ENCODE results near the gene TRPV2. TPM values are rescaled to one million over a fixed set of nuclear protein-coding genes. Genes with fewer than 3 reads are reported as not detected.

Gene TRPV2
- total and polyA plus RNA-seq, 2 of the 4 experiments (the other 2 are of a cell fraction): 30.8 to 32.8 TPM

DNA sequence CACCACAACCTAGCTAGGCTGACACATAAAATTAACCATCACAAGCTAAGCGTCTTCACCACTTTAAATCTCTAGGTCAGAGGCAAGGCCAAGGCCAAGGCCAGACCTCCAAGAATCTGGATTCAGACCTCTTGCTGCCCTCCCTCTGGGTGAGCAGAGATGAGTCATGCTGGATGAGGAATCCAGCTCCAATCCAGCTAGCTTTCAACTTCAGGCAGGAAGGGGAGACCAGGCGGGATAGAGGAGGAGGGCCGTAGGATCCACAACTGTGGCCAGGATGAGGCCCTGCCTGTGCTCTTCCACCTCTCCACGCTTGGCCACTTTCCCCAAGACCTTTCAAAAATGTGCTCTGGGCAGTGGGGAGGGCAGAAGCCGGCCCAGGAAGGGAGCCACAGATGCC is 61.9 kb downstream of the TRPV2 start:
- H4K20me1 ChIP-seq (ENCODE audit: insufficient read depth, low read length): no peaks in the 10 kb centered on the region
- WGBS, 2 experiments (ENCODE audit: extremely low coverage in 2 of 2, insufficient read length in 1 of 2): 43% methylated on average over 2 of the region's 5 CpGs; no CpG with 5 or more reads in 1 of the 2 experiments
- dilution Hi-C loops (cut with HindIII; ENCODE audit: low sequenced_read_pairs, unreplicated experiment) (no loop called here), intact Hi-C loops (cut with micrococcal nuclease) (no loop called here), in situ Hi-C loops (cut with MboI; ENCODE audit: low sequenced_read_pairs) (no loop called here)
- peak overlapping the region; percentile 94 for H2AK9ac ChIP-seq (replicated peaks; ENCODE audit: low read depth, low read length, poor library complexity)
- peak overlapping the region; percentile 49; the same call in 1 of the 3 replicates for H2BK15ac ChIP-seq (ENCODE audit: low read depth, low read length)
- H3K4ac ChIP-seq (ENCODE audit: low read depth, low read length): peak overlapping the region; percentile 93
- POLR2A ChIA-PET (ENCODE audit: unreplicated experiment): no interaction called here
- TF ChIP-seq RCOR1 (IDR thresholded peaks at IDR 0.05; ENCODE audit: insufficient replicate concordance, low read length) (no peak), MAFK (IDR thresholded peaks at IDR 0.05; ENCODE audit: low read depth, low read length) (no peak), MAZ (IDR thresholded peaks at IDR 0.05; ENCODE audit: borderline replicate concordance, low read depth, low read length) (0 out of 2 replicates have a peak, but pooled peaks have one; percentile 21), SMC3 (IDR thresholded peaks at IDR 0.05; ENCODE audit: low read depth, low read length) (no peak), FOS (IDR thresholded peaks at IDR 0.05; ENCODE audit: low read depth, low read length) (peak; percentile 79), MXI1 (IDR thresholded peaks at IDR 0.05; ENCODE audit: borderline replicate concordance, low read depth, low read length) (no peak)
- TF ChIP-seq, protein P1, sequence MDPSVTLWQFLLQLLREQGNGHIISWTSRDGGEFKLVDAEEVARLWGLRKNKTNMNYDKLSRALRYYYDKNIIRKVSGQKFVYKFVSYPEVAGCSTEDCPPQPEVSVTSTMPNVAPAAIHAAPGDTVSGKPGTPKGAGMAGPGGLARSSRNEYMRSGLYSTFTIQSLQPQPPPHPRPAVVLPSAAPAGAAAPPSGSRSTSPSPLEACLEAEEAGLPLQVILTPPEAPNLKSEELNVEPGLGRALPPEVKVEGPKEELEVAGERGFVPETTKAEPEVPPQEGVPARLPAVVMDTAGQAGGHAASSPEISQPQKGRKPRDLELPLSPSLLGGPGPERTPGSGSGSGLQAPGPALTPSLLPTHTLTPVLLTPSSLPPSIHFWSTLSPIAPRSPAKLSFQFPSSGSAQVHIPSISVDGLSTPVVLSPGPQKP (IDR thresholded peaks at IDR 0.05; ENCODE audit: borderline replicate concordance, low read depth, low read length): no peak
- no TSS peak for BruUV-seq (replicated peaks)
- H3K79me1 ChIP-seq (ENCODE audit: low read depth in 1 of 2, low read length in 2 of 2): no peaks in the 10 kb centered on the region
- H3K4me3 ChIP-seq (ENCODE audit: insufficient read depth, low read depth, low read length): no peak overlapping the region
- DNase-seq (peak; percentile 89), ATAC-seq (ENCODE audit: low read depth) (peak; percentile 98)
- peak overlapping the region; percentile 59 to 96; a peak in 3 of 4 replicates for H4K8ac ChIP-seq (ENCODE audit: low read depth in 2 of 2, low read length in 2 of 2)
- CTCF ChIA-PET: interaction anchor here (1.1 kb wide), 1 partner anchor 22 kb away, joined by 5 read pairs; no protein-coding TSS in a partner anchor
- H4K91ac ChIP-seq (ENCODE audit: insufficient read depth, low read depth, low read length): peak overlapping the region; percentile 84
- H2AFZ ChIP-seq (replicated peaks; ENCODE audit: low read length, poor library complexity): peak overlapping the region; percentile 96
- 0 out of 2 replicates have a peak, but pooled peaks cover 4% of the 10 kb centered on the region for H3K9me1 ChIP-seq (ENCODE audit: insufficient read depth, low read length)
- H2BK120ac ChIP-seq (ENCODE audit: low read depth, low read length): peak overlapping the region; percentile 87
- H3K9me3 ChIP-seq (ENCODE audit: control insufficient read depth, insufficient read depth, low read length): no peaks in the 10 kb centered on the region
- peak overlapping the region; percentile 66 for H2BK5ac ChIP-seq (ENCODE audit: low read depth, low read length, poor library complexity, severe bottlenecking)
- peak overlapping the region; percentile 77 for H2BK20ac ChIP-seq (ENCODE audit: low read depth, low read length)
- H3K18ac ChIP-seq (ENCODE audit: low read depth, low read length): peak overlapping the region; percentile 50; the same call in 1 of the 2 replicates
- H4K5ac ChIP-seq (ENCODE audit: low read depth, low read length): peak overlapping the region; percentile 56; the same call in 1 of the 2 replicates
- peak overlapping the region; percentile 87 for H2AK5ac ChIP-seq (ENCODE audit: low read depth, low read length)
- H3K14ac ChIP-seq (replicated peaks; ENCODE audit: low read depth, low read length): peak overlapping the region; percentile 36
- no peak overlapping the region for H3K56ac ChIP-seq (ENCODE audit: extremely low read depth, insufficient read depth, low read length)
- H3K27ac ChIP-seq (ENCODE audit: insufficient read depth, low read length): peak overlapping the region; percentile 83
- peak overlapping the region; percentile 8; the same call in 1 of the 2 replicates for H3K4me2 ChIP-seq (ENCODE audit: low read depth, low read length)
- no peaks in the 10 kb centered on the region for H3K27me3 ChIP-seq (ENCODE audit: control insufficient read depth, insufficient read depth, low read length)
- peaks cover 13% of the 10 kb centered on the region; the same call in 1 of the 2 replicates for H3K4me1 ChIP-seq (ENCODE audit: control insufficient read depth, insufficient read depth, low read length)
- no peaks in the 10 kb centered on the region for H3K36me3 ChIP-seq (ENCODE audit: control insufficient read depth, insufficient read depth, low read length)
- peak overlapping the region; percentile 39; the same call in 1 of the 2 replicates for H3K9ac ChIP-seq (ENCODE audit: low read depth, low read length)
- peak overlapping the region; percentile 65 for H3K23ac ChIP-seq (ENCODE audit: low read depth, low read length)

All from IMR-90 (cell line).